Measurements from ENCODE around the gene GALNT7.
"Not testable (repeated sequence)": the region's sequence is repeated elsewhere in the genome, so short reads cannot be mapped to it uniquely, and the experiment has no call there.

Gene GALNT7

DNA sequence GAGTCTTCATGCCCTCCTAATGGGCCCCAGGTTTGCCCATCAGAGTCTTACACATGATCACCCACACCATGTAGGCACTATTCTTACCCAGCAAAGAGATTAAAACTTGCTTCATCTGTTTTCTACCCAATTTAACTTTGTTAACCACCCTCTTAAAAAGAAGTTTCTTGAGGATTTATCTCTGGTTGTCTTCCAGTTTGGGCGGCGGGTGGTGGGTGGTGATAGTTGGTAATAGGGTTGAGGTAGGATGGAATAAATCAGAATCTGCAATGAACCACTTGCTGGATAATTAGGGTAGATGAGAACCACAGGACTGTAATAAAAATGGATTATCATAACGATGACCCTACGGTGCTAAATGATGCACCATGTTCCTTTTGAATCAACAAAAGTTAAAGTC lies 30.9 kb downstream of the GALNT7 start:
- DNase-seq, result no peak

DNA sequence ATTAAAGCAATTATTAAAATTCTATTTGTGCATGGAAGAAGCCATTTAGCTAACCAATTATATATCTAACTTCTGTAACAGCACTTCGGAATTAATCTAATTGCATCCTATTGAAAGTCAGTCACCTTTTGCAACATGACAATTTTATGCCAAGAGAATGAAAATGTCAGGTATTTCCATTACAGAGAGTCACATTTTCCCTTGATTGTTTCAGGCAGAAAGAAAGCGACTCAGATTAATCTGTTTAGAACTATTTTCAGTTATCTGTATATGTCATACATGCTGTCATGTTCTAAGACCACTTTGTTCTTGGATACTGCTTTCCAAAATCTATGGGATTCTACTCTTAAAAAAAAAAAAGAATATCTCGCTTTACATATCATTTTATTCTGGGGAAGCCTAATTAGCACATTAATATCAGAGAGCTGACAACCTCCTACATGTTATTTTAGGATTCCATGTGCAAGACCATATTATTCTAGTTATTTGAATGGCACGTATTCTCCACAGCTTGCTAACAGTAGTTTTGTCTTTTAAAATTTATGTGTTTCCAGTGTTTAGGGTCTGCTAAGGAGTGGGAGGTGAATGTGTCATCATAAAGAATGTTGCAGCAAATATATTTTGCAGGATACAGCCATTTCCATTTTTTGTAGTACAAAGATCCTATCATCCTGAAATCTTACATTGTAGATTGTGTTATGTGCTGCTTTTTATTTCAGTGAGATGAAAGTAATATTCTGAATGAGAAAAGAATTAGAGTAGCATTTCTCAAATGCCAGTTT lies 31.7 kb downstream of the GALNT7 start:
- no peak for DNase-seq

DNA sequence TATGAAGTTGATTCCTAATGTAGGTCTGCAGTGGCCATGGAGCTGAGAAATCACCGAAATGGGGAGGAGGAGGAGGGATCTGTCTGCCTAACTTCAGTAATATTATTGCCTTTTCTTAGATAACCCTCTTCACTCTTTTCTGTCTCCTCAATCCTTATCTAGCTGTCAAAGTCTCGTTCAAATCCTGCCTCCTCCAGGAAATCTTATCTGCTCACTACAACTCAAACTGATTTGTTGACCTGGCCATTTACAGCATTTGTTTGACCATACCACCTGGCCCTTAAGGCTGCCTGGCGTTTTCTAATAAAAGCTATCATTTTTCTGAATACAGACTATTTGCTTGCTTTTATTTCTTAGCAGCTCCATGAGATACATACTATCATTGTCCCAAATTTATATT lies 33.8 kb downstream of the GALNT7 start:
- no peak for DNase-seq

DNA sequence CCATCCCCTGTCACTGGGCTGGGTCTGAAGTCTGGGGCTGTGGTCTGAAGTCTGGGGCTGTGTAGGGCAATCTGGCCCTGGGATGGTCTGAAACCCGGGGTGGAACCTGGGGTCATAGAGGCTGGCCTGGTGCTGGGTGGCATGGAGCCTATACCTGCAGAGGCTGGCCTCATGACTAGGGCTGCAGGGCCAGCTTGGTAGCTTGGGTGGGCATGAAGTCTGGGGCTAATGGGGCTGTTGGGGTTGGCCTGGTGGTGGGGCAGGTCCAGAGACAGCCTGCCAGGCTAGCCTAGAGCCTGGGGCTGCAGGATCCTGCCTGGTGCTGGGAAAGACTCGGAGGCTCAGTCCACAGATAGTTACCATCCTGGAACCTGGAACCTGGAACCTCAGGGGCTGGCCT lies 37.0 kb downstream of the GALNT7 start:
- no peak for DNase-seq

DNA sequence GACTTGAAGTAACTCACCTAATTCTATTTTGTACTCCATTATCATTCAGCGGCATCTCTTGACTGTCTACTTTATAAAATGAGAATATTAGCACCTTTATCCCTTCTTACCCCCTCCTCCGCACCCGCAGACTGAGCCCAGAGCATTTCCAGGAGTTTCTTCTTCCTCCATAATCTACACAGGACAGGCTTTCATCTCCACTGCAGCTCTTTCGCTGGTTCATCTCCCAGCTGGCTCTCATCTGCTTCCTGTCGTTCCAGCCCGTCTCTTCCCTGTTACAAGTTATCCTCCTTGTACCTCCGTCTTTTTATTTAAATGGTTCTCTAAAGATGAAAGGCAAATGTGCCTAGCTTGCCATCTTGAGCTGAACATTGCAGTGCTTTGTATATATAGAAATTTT lies 39.8 kb downstream of the GALNT7 start:
- no peak for DNase-seq

DNA sequence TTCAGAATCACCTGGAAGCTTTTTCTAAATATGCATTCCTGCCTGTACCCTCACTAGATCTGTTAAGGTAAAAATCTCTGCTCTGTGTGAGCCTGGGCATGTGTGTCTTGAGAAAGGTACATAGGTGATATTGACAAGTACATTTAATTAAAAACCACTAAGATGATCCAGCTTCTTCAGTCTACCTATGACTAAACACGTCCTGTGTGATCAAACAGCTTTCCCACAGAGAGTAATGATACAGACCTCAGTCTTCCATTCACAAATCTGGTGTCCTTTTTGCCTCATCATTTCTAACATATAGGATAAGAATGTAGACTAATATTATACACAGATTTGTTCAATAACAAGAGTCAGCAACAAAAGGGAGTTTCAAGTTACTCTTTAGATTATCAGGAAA lies 42.6 kb downstream of the GALNT7 start:
- DNase-seq, result peak; percentile 12

DNA sequence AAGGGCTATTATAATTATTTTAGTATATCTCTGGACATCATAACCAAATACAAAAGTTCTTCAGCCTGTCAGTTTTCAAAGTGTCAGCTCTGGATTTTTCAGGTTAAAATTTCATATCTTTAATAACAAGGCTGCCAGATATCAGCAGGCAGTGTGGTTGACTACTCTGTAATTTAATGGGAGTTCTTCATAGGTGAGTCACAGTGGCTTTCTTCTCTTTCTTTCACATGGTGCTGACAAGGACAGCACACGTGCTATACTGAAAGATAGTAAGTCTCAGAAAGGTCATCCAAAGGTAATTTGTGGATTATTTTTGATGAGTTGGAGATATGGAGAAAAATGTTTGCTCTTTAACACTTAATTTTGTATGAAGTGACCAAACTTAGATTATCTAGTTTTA lies 43.2 kb downstream of the GALNT7 start:
- peak; percentile 3 for DNase-seq

DNA sequence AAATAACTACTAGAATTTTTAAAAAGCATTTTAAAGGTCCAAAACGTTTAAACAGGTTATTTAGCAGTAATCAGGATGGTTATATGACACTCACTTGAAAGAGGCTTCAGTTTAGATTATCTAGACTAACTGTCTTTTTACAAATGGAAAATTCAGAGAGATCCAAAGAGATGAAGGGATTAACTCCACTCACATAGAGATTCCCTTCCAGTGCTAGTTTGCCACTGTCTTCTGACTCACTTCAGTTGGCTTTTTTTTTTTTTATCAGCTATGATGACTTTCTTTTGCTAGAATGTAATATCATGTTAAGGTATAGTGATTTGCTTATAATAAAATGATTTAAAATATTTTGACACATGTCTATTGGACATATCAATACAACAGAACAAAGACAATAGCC lies 43.8 kb downstream of the GALNT7 start:
- no peak for DNase-seq

DNA sequence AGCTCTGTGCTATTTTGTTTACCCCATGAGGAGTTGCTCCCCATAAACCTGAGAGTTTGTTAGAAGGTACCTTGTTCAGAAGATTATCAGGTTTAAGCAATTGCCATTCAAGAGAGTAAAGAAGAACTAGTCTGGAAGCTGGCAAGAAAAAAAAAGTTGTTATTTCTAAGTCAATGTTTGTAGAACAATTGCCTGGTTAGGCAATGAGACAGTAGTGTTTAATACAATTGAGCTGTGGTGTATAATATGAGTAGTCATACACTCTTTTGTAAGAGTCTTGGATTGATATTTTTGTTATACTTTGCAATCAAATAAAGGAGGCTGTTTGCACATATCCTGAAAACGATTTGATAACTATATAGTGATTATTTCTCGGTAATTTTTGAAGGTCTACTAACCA lies 44.7 kb downstream of the GALNT7 start:
- no peak for DNase-seq

DNA sequence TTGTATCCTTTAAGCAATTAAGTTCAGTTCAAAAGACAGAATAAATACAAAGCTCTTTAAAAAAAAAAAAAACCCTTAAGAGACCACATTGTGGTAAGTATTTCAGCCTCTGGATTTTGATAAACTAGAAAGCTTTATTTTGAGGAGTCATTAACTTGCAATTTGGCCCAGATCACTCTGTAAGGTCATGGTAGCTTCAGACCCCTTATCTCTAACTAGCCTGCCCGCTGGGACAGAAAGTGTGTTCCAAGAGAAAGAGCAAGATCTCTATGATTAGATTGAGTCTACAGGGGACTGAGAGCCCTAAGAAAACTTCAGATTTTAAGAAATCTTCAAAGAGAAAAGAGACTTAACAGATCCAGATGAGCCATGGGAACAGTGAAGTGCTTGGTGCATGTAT lies 45.6 kb downstream of the GALNT7 start:
- DNase-seq, result no peak

DNA sequence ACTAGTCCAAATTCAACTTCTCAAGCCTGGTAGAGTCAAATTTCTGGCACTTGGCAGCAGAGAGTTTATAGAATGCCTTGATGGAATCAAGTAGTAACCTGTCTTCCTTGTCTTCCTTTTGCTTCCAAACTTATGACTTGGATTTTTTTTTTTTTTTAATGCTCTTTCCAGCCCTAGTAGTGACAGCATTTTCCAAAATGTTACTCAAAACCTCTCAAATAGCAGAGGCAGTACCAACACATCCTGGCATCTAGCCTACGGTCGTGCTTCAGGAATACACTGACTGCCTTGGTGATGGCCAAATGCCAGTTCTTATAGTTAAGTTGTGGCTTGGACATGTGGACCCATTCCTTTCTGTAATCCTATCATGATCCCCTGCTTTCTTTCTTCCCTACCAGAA lies 46.0 kb downstream of the GALNT7 start:
- no peak for DNase-seq

DNA sequence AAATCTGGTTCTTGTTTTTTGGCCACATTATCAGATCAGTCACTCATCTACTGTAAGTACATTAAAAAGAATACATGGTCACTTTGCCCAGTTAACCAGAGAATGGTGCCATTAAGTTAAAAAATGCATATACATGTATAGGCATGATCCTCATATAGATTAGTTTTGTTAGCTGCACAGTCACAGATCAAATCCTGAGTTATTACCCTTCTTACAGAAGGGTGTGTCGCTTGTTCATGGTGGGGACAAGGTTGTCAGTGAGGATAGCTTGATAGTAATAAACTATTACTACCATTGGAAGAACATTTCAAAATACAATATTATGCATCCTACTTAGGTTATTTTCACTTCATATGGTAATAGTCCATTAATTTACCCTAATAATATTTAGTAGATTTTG lies 48.5 kb downstream of the GALNT7 start:
- DNase-seq, result no peak

DNA sequence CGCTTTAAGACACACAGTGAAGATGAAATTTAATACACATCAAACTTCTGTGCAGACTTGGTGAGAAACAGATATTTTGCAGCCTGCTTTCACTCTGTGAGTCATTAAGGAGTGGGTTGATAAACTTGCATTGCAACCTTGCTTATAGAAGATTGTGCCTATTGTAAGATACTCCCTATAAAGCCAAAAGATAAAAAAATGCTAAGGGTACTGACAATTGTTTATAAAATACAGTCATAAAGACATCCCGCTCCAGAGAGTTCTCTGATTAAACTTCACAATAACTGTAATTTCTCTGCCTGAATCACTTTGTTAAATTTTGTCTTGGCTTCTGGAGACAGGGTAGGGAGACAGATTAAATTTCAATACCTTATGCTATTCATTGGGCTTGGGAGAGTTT lies 49.1 kb downstream of the GALNT7 start:
- DNase-seq, result no peak

DNA sequence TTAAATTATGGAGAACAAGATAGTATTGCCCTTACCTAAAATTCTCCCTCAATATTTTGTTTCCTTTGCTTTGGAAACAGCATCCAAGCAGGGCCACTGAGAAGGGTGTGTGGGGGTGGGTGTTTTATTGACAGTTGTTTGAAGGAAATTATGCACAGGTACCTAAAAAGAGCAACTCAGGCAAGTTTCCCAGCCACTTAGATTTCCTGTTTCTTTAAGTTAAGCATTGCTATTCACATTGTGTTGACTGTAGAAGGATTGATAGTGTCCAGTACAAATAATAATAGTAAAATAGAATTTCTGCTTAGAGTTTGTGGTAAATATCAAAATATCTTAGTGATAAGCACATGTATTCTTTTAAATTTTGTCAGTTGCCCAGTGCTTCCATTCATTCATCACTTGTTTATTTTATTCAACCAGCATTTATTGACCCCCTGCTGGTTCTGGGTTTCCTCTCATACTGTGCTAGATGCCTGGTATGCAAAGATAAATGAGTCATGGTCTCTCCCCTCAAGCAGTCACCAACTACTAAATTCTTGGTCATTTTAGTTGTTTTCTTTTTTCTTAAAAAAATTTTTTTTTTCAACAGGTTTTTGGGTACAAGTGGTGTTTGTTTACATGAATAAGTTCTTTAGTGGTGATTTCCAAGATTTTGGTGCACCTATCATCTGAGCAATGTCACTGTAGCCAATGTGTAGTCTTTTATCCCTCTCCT lies 50.0 kb downstream of the GALNT7 start:
- DNase-seq, result no peak

DNA sequence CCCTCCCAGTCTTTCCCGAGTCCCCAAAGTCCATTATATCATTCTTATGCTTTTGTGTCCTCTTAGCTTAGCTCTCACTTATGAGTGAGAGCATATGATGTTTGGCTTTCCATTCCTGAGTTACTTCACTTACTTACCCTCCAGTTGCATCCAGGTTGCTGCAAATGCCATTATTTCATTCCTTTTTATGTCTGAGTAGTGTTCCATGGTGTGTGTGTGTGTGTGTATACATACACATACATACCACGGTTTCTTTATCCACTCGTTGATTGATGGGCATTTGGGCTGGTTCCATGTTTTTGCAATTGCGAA lies 50.5 kb downstream of the GALNT7 start:
- not testable (repeated sequence) for DNase-seq

DNA sequence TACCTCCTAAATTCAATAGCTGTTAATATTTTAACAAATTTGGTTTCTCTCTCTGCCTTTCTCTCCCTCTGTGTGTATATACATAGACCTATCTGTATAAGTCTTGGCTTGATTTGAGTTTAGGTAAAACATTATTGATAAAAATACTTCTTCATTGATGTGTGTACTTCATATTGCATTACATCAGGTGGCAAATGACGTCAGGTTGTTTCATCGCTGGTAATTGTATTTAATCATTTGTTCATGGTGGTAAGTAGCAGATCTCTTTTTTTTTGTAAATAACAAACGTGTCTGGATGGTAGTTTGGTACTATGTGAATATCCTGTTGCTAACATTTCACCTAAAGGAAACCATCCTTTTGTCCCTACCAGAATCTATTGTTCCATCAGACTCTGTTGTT lies 55.1 kb downstream of the GALNT7 start:
- DNase-seq, result no peak

DNA sequence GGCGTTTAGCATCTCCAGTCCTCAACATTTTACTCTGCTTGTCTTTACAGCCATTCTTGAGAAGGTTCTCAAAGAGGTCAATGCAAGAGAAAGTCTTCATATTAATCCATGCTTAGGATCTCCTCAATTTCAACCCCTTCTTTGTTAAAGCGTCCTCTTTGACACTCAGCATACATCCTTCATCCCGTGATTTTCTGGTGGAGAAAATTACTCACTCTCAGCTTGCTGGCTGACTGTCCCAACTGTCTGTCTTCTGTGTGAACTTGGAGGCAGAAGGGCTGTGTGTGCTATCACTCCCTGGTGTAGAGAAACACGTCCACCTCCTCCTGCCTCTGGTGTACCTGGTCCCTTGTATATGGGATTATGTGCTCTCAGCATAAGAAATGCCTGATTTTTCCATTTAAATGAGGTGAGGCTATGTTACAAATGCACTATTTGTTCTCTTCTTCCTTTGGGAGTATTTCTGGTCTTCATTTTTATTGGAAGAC lies 57.8 kb downstream of the GALNT7 start:
- DNase-seq, result no peak

DNA sequence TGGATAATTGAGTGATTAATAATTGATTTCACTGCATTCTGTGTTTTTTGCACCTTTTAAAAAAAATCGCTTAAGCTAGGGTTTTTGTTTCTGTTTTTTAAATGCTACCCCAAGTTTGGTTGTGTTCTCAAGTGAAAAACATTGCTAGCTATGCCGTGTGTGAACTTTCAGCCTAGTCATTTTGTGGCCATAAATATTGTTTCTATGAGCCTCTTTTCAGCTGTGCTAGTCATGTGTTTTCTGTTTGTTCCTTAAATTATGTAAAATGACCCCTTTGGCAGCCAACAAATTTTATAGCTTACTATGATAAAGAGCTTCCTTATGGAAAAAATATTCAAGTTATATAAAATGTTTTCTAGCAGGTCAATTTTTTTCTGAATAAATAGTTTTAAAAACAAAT lies 59.1 kb downstream of the GALNT7 start:
- no peak for DNase-seq

DNA sequence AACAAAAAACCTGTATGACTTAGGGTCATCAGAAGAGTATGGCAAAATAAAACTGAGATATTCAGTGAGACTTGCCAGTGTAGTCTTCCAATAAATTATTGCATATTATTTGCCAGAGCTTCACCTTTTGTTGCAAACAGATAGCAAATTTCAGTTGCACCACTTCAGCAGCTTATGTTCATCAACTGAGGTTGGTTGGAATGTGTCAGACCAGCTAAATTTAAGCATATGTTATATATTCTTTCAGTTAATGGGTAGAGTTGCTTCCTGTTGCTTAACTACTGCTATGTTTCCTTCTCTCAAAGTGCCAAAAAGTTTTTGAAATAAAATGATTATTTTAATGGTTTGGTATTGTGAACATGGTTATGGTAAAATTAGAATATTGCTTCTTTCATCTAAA lies 61.5 kb downstream of the GALNT7 start:
- no peak for DNase-seq

DNA sequence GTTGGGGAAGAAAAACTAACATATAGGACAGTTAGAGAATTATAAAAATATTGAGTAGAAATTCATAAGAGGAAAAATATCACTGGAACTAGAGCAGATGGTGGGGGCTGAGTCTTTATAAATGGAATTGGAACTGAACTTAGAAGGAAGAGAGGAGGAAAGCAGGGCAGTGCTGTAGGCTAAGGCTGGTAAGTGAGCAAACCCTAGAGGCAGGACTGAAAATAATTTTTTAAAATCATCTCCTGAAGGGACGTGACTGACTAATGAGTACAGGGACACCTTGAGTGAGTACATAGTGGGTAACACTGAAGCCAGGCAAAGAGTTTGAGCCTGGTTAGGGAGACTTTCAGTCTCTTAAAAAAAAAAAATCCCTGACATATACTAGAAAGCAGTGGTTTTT lies 63.3 kb downstream of the GALNT7 start:
- no peak for DNase-seq

DNA sequence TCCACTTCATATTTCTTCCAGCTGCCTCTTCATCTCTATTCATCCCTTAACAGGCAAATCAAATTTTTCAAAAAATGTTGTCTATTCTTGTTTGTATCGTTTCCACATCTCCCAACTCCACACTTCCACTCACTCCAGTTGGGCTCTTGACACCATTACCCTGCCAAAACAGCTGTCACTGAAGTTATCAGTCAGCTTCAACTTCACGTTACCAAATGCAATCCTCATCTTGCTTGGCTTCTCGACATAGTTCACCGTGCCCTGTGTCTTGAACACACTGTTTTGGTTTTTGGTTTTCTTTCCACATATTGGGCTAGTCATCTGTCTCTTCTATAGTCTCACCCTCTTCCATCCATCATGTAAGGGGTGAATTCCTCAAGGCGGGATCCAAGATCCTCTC lies 65.2 kb downstream of the GALNT7 start:
- no peak for DNase-seq

DNA sequence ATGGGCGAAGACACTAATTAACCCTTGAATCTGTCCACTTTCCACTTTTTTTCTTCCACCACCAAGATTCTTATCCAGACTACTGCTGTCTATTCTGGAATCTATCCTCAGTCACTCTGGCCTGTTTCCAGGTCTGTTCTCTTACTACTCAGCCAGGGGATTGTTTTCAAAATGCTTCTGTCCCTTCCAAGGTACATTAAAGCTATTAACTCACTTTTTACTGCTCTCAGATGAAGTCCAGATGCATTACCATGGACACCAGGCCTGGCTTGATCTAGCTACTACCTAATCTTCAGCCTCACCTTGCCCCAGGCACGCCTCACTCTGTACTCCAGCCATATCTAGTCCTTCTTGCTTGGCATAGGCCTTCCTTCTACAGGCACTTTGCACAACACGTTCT lies 66.4 kb downstream of the GALNT7 start:
- no peak for DNase-seq

DNA sequence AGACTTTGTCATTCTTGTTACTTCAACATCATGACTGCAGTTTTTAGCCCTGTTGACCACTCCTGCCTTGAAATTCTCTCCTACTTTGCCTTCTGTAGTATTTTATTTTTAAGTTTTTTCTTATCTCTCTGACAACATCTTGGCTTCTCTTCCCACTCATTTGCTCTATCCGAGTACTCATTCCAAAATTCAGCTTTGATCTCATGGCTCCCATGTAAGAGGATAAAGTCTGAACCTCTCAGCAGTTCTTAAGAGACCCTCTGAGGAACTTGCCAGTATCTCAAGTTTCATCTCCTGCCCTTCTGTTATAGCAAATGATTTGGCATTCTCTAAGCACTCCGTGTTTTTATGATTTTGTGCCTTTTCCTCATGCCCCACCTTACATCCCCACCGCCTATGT lies 67.7 kb downstream of the GALNT7 start:
- no peak for DNase-seq

DNA sequence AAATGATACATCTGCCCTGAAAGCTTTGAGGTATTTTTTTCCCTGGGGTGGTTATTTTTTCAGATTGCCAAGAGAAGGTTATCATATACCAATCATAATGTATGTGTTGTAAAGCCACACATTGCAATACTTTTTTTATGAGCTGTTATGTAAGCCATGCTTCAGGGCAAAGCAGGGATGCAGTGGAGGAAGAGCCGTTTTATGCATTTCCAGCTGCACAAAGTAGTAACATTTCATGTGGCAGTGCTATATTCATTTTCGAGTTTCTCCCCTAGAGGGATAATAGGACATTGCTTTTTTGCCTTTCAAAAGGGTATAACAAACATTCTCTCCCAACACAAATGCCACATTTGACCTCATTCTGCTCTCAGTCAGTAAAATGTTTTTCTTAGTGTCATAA lies 68.5 kb downstream of the GALNT7 start:
- DNase-seq, result no peak

DNA sequence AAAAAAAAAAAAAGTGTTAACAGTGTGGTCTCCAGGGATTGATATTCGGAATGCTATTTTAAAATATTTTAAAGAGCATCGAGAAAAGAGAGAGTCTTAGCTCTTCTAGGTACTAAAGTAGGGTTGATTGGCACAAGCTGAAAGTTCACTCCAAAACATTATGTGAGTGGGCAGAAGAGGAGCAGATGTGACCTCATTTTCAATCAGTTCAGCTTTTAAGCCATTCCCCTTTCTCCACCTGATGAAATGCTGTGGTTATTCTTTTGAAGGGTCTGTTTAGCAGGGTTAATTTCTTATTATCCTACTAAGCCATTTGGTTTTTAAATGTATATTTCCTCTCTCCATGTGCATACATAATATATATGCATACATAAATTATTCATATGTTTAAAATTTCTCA lies 69.2 kb downstream of the GALNT7 start:
- no peak for DNase-seq

Data from activated CD4-positive, alpha-beta T cell treated with anti-CD3 and anti-CD28 coated beads, Interleukin-2, amount 50 U/mL, for 16 hours (primary cell).